Peyer's patch (tissue), 4 donors: ENCODE data around the gene PTGER2.

ENCODE experiments used
- CTCF ChIP-seq, 6 experiments: fragments of 450-650 bp in 4 of 6; fragments of 200-600 bp in 2 of 6; sonication (generic) in 1 of 6; IDR thresholded peaks; one replicate each; pipeline ENCODE4 v1.5.1; 2017 to 2019; ENCODE audit warnings: antibody characterized with exemption in 6 of 6, mild to moderate bottlenecking in 3 of 6, moderate library complexity in 1 of 6
- POLR2A ChIP-seq, 2 donors: fragments of 450-650 bp; IDR thresholded peaks; one replicate each; pipeline ENCODE4 v1.5.1; 2017; ENCODE audit warnings: antibody characterized with exemption in 2 of 2, mild to moderate bottlenecking in 2 of 2, moderate library complexity in 2 of 2

GRCh38 chr14:52269100-52269499 lies 45.0 kb upstream of the PTGER2 start:
- no peak for TF ChIP-seq CTCF (IDR thresholded peaks at IDR 0.05)
- TF ChIP-seq POLR2A (IDR thresholded peaks at IDR 0.05), result no peak
